Gastroesophageal sphincter (tissue), 4 donors: ENCODE results near the gene SLC9B2. TPM values are rescaled to one million over a fixed set of nuclear protein-coding genes. Genes with fewer than 3 reads are reported as not detected.

ENCODE experiments used
- ATAC-seq: fragments of 150-250 bp; one replicate; pipeline ENCODE4 v1.9.1; 2016; ENCODE audit warnings: mild to moderate bottlenecking, moderate library complexity
- H3K27ac ChIP-seq, 4 donors: fragments of 200-600 bp; sonication (generic) in 3 of 4; 1 replicate in 3 of 4; 2 replicates in 1 of 4; pipeline ENCODE4 v1.5.1; 2016 to 2019
- H3K27me3 ChIP-seq: fragments of 200-600 bp; sonication (generic); one replicate; pipeline ENCODE4 v1.5.1; 2019
- H3K36me3 ChIP-seq, 2 donors: fragments of 200-600 bp; sonication (generic); one replicate each; pipeline ENCODE4 v1.5.1; 2019; ENCODE audit warnings: control low read depth in 1 of 2
- H3K4me1 ChIP-seq, 3 donors: fragments of 200-600 bp; sonication (generic); 1 replicate in 2 of 3; 2 replicates in 1 of 3; pipeline ENCODE4 v1.5.1; 2016 to 2019; ENCODE audit warnings: control low read depth in 2 of 3
- H3K4me3 ChIP-seq, 2 donors: fragments of 200-600 bp; sonication (generic); one replicate each; pipeline ENCODE4 v1.5.1; 2019; ENCODE audit warnings: mild to moderate bottlenecking in 1 of 2, moderate library complexity in 1 of 2
- H3K9me3 ChIP-seq, 3 donors: fragments of 200-600 bp; sonication (generic); one replicate each; pipeline ENCODE4 v1.5.1; 2017 to 2019; ENCODE audit warnings: control low read depth in 2 of 3
- CTCF ChIP-seq, 4 experiments: fragments of 200-600 bp in 2 of 4; fragments of 450-650 bp in 2 of 4; sonication (generic) in 1 of 4; IDR thresholded peaks; one replicate each; pipeline ENCODE4 v1.5.1; 2017 to 2019; ENCODE audit warnings: antibody characterized with exemption in 4 of 4, mild to moderate bottlenecking in 2 of 4, moderate library complexity in 2 of 4
- EP300 ChIP-seq: sonication (generic); formaldehyde crosslinking; IDR thresholded peaks from one replicate; pipeline ENCODE4 v1.6.1; 2017; ENCODE audit warnings: antibody characterized with exemption, mild to moderate bottlenecking
- POLR2A ChIP-seq, 2 donors: fragments of 450-650 bp; IDR thresholded peaks; one replicate each; pipeline ENCODE4 v1.6.1; 2017; ENCODE audit warnings: antibody characterized with exemption in 2 of 2, mild to moderate bottlenecking in 2 of 2, moderate library complexity in 1 of 2
- POLR2AphosphoS5 ChIP-seq: sonication (generic); formaldehyde crosslinking; IDR thresholded peaks from one replicate; pipeline ENCODE4 v1.6.1; 2017; ENCODE audit warnings: antibody characterized with exemption
- WGBS, 2 donors: methylation state at CpG; one replicate each; pipeline ENCODE4 v1.1.5; 2018; ENCODE audit warnings: low coverage in 1 of 2; 5-methylcytosine and 5-hydroxymethylcytosine counted together
- total RNA-seq, 4 donors: library from RNA; depleted of rRNA; stranded (reverse); fragments of >200 nt; gene quantifications; one replicate each; pipeline ENCODE4 v1.1.0, GENCODE V29; 2016

The SLC9B2 gene
- total RNA-seq, 4 donors from 2014 or later: 14.3 to 24.9 (median 20.2) TPM

GRCh38 chr4:103108542-103108941 is 32.0 kb upstream of the SLC9B2 start:
- no peaks in the 10 kb centered on the region for H3K36me3 ChIP-seq
- no peak for ATAC-seq
- no peaks in the 10 kb centered on the region for H3K4me1 ChIP-seq
- TF ChIP-seq CTCF (IDR thresholded peaks at IDR 0.05) (no peak), POLR2A (IDR thresholded peaks at IDR 0.05) (no peak), EP300 (no peak), POLR2AphosphoS5 (no peak)
- no peak overlapping the region for H3K4me3 ChIP-seq
- H3K27me3 ChIP-seq: no peaks in the 10 kb centered on the region
- WGBS, 2 donors: 93 to 100% methylated on average over 2 to 4 of the region's 4 CpGs
- no peak overlapping the region for H3K27ac ChIP-seq
- no peaks in the 10 kb centered on the region for H3K9me3 ChIP-seq

GRCh38 chr4:103105558-103106356 is 29.2 kb upstream of the SLC9B2 start:
- WGBS, 2 donors: 97 to 100% methylated on average over 2 of the region's 2 CpGs
- ATAC-seq: no peak
- Histone ChIP-seq H3K9me3 (no peaks in the 10 kb centered on the region), H3K4me3 (no peak overlapping the region), H3K27me3 (no peaks in the 10 kb centered on the region), H3K27ac (no peak overlapping the region), H3K36me3 (no peaks in the 10 kb centered on the region), H3K4me1 (no peaks in the 10 kb centered on the region)
- TF ChIP-seq CTCF (IDR thresholded peaks at IDR 0.05): no peak
- TF ChIP-seq EP300: no peak
- no peak for TF ChIP-seq POLR2AphosphoS5

GRCh38 chr4:103104886-103105285 is 28.3 kb upstream of the SLC9B2 start:
- Histone ChIP-seq H3K4me3 (no peak overlapping the region), H3K27ac (no peak overlapping the region), H3K27me3 (no peaks in the 10 kb centered on the region), H3K9me3 (no peaks in the 10 kb centered on the region), H3K36me3 (no peaks in the 10 kb centered on the region), H3K4me1 (no peaks in the 10 kb centered on the region)
- WGBS, 2 donors: 91 to 100% methylated on average over 2 to 3 of the region's 3 CpGs
- TF ChIP-seq CTCF (IDR thresholded peaks at IDR 0.05) (no peak), EP300 (no peak), POLR2A (IDR thresholded peaks at IDR 0.05) (no peak), POLR2AphosphoS5 (no peak)
- no peak for ATAC-seq

- peaks cover 5 to 33% (median 5%) of the 10 kb centered on the region in 3 donors for H3K4me1 ChIP-seq
- H3K27me3 ChIP-seq: no peaks in the 10 kb centered on the region
- no peak for ATAC-seq
- no peaks in the 10 kb centered on the region for H3K36me3 ChIP-seq
- no peak for TF ChIP-seq CTCF (IDR thresholded peaks at IDR 0.05)
- TF ChIP-seq EP300: no peak
- TF ChIP-seq POLR2AphosphoS5: no peak
- TF ChIP-seq POLR2A (IDR thresholded peaks at IDR 0.05): no peak
- 64 to 67% methylated on average over 2 to 5 of the region's 5 CpGs for WGBS, 2 donors
- H3K27ac ChIP-seq: no peak overlapping the region
- H3K4me3 ChIP-seq: no peak overlapping the region
- no peaks in the 10 kb centered on the region for H3K9me3 ChIP-seq
These were observed 24.1 kb upstream of the SLC9B2 start for GRCh38 chr4:103100691-103101090.
